Neutrophil (primary cell): ENCODE measurements around the gene SLC35F6.
"Not testable (repeated sequence)": the region's sequence is repeated elsewhere in the genome, so short reads cannot be mapped to it uniquely, and the experiment has no call there.

ENCODE experiments used
- H3K27ac ChIP-seq: fragments of 200-600 bp; sonication (generic); 2 replicates; pipeline ENCODE4 v1.5.1; 2016; ENCODE audit warnings: mild to moderate bottlenecking, moderate library complexity
- H3K27me3 ChIP-seq: fragments of 200-600 bp; sonication (generic); 2 replicates; pipeline ENCODE4 v1.6.0; 2016; ENCODE audit warnings: mild to moderate bottlenecking
- H3K36me3 ChIP-seq: fragments of 200-600 bp; sonication (generic); 2 replicates; pipeline ENCODE4 v1.5.1; 2017
- H3K4me1 ChIP-seq, 2 experiments: fragments of 200-600 bp in 1 of 2; sonication (generic) in 1 of 2; 1 replicate in 1 of 2; 2 replicates in 1 of 2; pipeline versions ENCODE4 v1.5.1 to v1.6.1; 2013 to 2016; ENCODE audit warnings: low read depth in 1 of 2, low read length in 1 of 2, mild to moderate bottlenecking in 1 of 2, moderate library complexity in 1 of 2; ENCODE audit not compliant: control insufficient read depth in 1 of 2, insufficient read depth in 1 of 2
- H3K4me3 ChIP-seq, 2 experiments: fragments of 200-600 bp in 1 of 2; sonication (generic) in 1 of 2; 1 replicate in 1 of 2; 2 replicates in 1 of 2; pipeline ENCODE4 v1.5.1; 2013 to 2016; ENCODE audit warnings: low read depth in 1 of 2, low read length in 1 of 2, mild to moderate bottlenecking in 1 of 2, moderate library complexity in 1 of 2
- H3K9me3 ChIP-seq: fragments of 200-600 bp; sonication (generic); 2 replicates; pipeline ENCODE4 v1.5.1; 2016
- CTCF ChIP-seq: fragments of 200-600 bp; sonication (generic); IDR thresholded peaks from 2 replicates; pipeline ENCODE4 v1.5.1; 2016; ENCODE audit warnings: antibody characterized with exemption

Gene SLC35F6

GRCh38 chr2:26744953-26745352, 19.1 kb upstream of the SLC35F6 start:
- Histone ChIP-seq H3K27me3 (peaks cover 20% of the 10 kb centered on the region), H3K4me3 (no peak overlapping the region), H3K4me1 (no peaks in the 10 kb centered on the region), H3K9me3 (no peaks in the 10 kb centered on the region), H3K36me3 (no peaks in the 10 kb centered on the region), H3K27ac (no peak overlapping the region)
- TF ChIP-seq CTCF = no peak

- no peak overlapping the region for H3K27ac ChIP-seq
- peaks cover 11% of the 10 kb centered on the region for H3K27me3 ChIP-seq
- H3K4me1 ChIP-seq = no peaks in the 10 kb centered on the region
- no peaks in the 10 kb centered on the region for H3K9me3 ChIP-seq
- H3K4me3 ChIP-seq = no peak overlapping the region
- no peaks in the 10 kb centered on the region for H3K36me3 ChIP-seq
- TF ChIP-seq CTCF = peak; percentile 63
These were observed 18.3 kb upstream of the SLC35F6 start for GRCh38 chr2:26745609-26746327.

GRCh38 chr2:26746934-26747333, 17.1 kb upstream of the SLC35F6 start:
- Histone ChIP-seq H3K4me1 (no peaks in the 10 kb centered on the region), H3K36me3 (no peaks in the 10 kb centered on the region), H3K4me3 (no peak overlapping the region), H3K27ac (no peak overlapping the region), H3K9me3 (no peaks in the 10 kb centered on the region), H3K27me3 (no peaks in the 10 kb centered on the region)
- no peak for TF ChIP-seq CTCF

GRCh38 chr2:26749787-26750420, 14.2 kb upstream of the SLC35F6 start:
- not testable (repeated sequence) for H3K27me3 ChIP-seq, H3K4me3 ChIP-seq, H3K4me1 ChIP-seq, H3K27ac ChIP-seq, H3K36me3 ChIP-seq, H3K9me3 ChIP-seq

- not testable (repeated sequence) for H3K4me1 ChIP-seq, H3K36me3 ChIP-seq, H3K9me3 ChIP-seq, H3K27me3 ChIP-seq, H3K27ac ChIP-seq, H3K4me3 ChIP-seq
These were observed 13.6 kb upstream of the SLC35F6 start for GRCh38 chr2:26750467-26750866.

GRCh38 chr2:26752656-26753055, 11.4 kb upstream of the SLC35F6 start:
- Histone ChIP-seq H3K27me3 (no peaks in the 10 kb centered on the region), H3K4me1 (peaks cover 0 to 8% of the 10 kb centered on the region in 2 experiments), H3K36me3 (no peaks in the 10 kb centered on the region), H3K4me3 (no peak overlapping the region), H3K27ac (no peak overlapping the region), H3K9me3 (no peaks in the 10 kb centered on the region)
- no peak for TF ChIP-seq CTCF
